Measurements from ENCODE around the gene ZFAND3. TPM values are rescaled to one million over a fixed set of nuclear protein-coding genes. Genes with fewer than 3 reads are reported as not detected.

ZFAND3 gene
- total and polyA plus RNA-seq, 2 experiments from 2014 or later, result 16.9 to 28.2 TPM

- Mint-ChIP-seq H3K9me3 (no peaks in the 10 kb centered on the region), H3K27ac (no peak overlapping the region), H3K4me1 (peaks cover 38% of the 10 kb centered on the region), H3K27me3 (ENCODE audit: insufficient read depth, low read depth, poor library complexity) (no peaks in the 10 kb centered on the region), H3K4me3 (no peak overlapping the region), H3K36me3 (ENCODE audit: low read depth) (no peaks in the 10 kb centered on the region)
- Histone ChIP-seq H4K20me1 (replicated peaks; ENCODE audit: insufficient read depth) (no peaks in the 10 kb centered on the region), H3K4me3 (no peak overlapping the region), H3K4me1 (ENCODE audit: insufficient read depth) (peaks cover 9% of the 10 kb centered on the region), H3K27me3 (ENCODE audit: insufficient read depth) (no peaks in the 10 kb centered on the region), H3K79me2 (replicated peaks; ENCODE audit: insufficient read depth) (peaks cover 10% of the 10 kb centered on the region; the same call in 1 of the 2 replicates), H3K36me3 (ENCODE audit: insufficient read depth) (no peaks in the 10 kb centered on the region), H3K4me2 (no peak overlapping the region), H2AFZ (no peak overlapping the region), H3K27ac (ENCODE audit: low read depth) (no peak overlapping the region), H3F3A (replicated peaks; ENCODE audit: low read depth) (no peaks in the 10 kb centered on the region), H3K9me2 (ENCODE audit: insufficient read depth) (no peaks in the 10 kb centered on the region)
- TF ChIP-seq NANOG (IDR thresholded peaks at IDR 0.05; ENCODE audit: borderline replicate concordance) (no peak), CTCF (conservative IDR thresholded peaks at IDR 0.05; ENCODE audit: low read depth in 2 of 2) (peak; percentile 66 to 71)
- ATAC-seq (no peak), DNase-seq (ENCODE audit: low spot score) (peak; percentile 40)
These were observed 214.9 kb downstream of the ZFAND3 start for GRCh38 chr6:38034274-38034914.

GRCh38 chr6:38035478-38035877 is 216.0 kb downstream of the ZFAND3 start:
- no peaks in the 10 kb centered on the region; the same call in 1 of the 2 replicates for H4K20me1 ChIP-seq (replicated peaks; ENCODE audit: insufficient read depth)
- no peak for DNase-seq (ENCODE audit: low spot score)
- TF ChIP-seq ETS1 (IDR thresholded peaks at IDR 0.05), result no peak
- TF ChIP-seq EZH2phosphoT487 (IDR thresholded peaks at IDR 0.05; ENCODE audit: unreplicated experiment), result no peak
- TF ChIP-seq JUNB (IDR thresholded peaks at IDR 0.05; ENCODE audit: unreplicated experiment), result no peak
- no peak for TF ChIP-seq CTCF (conservative IDR thresholded peaks at IDR 0.05; ENCODE audit: low read depth in 2 of 2)
- TF ChIP-seq ZNF462 (CRISPR knock-in tag; IDR thresholded peaks at IDR 0.05), result no peak

More at GRCh38 chr6:38035478-38035877, 216.0 kb downstream of the ZFAND3 start:
- Mint-ChIP-seq H3K27ac (no peak overlapping the region), H3K9me3 (no peaks in the 10 kb centered on the region), H3K4me1 (peaks cover 35% of the 10 kb centered on the region), H3K36me3 (ENCODE audit: low read depth) (no peaks in the 10 kb centered on the region), H3K4me3 (no peak overlapping the region), H3K27me3 (ENCODE audit: insufficient read depth, low read depth, poor library complexity) (no peaks in the 10 kb centered on the region)
- H3K9me2 ChIP-seq (ENCODE audit: insufficient read depth), result no peaks in the 10 kb centered on the region
- no peaks in the 10 kb centered on the region for H3F3A ChIP-seq (replicated peaks; ENCODE audit: low read depth)
- H3K4me1 ChIP-seq (ENCODE audit: insufficient read depth), result peaks cover 9% of the 10 kb centered on the region
- ATAC-seq, result no peak
- H3K79me2 ChIP-seq (replicated peaks; ENCODE audit: insufficient read depth), result peaks cover 7% of the 10 kb centered on the region; the same call in 1 of the 2 replicates
- H2AFZ ChIP-seq, result no peak overlapping the region
- no peak overlapping the region for H3K4me2 ChIP-seq
- H3K36me3 ChIP-seq (ENCODE audit: insufficient read depth), result no peaks in the 10 kb centered on the region
- no peak overlapping the region for H3K27ac ChIP-seq (ENCODE audit: low read depth)
- no peak overlapping the region for H3K4me3 ChIP-seq
- H3K27me3 ChIP-seq (ENCODE audit: insufficient read depth), result no peaks in the 10 kb centered on the region

Data from GM23338 (cell line).